ENCODE data around the gene PPFIA2.

DNA sequence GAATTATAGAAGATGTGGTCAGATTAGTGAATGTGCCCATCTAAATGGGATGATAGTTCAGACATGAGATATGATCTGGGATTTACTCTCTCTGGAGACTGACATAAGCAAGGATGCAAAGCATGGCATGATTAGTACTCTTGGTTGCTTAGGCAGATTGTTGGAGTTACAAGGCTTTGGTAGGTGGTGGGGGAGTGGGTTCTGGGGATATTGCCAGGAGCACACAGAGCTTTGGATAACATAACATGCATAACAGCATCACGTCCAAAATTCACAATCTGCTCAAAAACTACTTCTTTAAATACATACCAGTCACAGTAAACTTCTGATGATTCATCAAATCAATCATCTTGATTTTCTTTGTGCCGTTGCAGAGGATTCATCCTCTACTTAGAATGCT, 393.9 kb downstream of the PPFIA2 start:
- TF ChIP-seq, protein P1, sequence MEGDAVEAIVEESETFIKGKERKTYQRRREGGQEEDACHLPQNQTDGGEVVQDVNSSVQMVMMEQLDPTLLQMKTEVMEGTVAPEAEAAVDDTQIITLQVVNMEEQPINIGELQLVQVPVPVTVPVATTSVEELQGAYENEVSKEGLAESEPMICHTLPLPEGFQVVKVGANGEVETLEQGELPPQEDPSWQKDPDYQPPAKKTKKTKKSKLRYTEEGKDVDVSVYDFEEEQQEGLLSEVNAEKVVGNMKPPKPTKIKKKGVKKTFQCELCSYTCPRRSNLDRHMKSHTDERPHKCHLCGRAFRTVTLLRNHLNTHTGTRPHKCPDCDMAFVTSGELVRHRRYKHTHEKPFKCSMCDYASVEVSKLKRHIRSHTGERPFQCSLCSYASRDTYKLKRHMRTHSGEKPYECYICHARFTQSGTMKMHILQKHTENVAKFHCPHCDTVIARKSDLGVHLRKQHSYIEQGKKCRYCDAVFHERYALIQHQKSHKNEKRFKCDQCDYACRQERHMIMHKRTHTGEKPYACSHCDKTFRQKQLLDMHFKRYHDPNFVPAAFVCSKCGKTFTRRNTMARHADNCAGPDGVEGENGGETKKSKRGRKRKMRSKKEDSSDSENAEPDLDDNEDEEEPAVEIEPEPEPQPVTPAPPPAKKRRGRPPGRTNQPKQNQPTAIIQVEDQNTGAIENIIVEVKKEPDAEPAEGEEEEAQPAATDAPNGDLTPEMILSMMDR (IDR thresholded peaks at IDR 0.05): no peak
- TF ChIP-seq POLR2A (IDR thresholded peaks at IDR 0.05): no peak
